ENCODE results near the gene HOXC10.

Gene HOXC10

GRCh38 chr12:54010053-54010971 is 25.4 kb downstream of the HOXC10 start:
- no peak for TF ChIP-seq CTCF (IDR thresholded peaks at IDR 0.05)

DNA sequence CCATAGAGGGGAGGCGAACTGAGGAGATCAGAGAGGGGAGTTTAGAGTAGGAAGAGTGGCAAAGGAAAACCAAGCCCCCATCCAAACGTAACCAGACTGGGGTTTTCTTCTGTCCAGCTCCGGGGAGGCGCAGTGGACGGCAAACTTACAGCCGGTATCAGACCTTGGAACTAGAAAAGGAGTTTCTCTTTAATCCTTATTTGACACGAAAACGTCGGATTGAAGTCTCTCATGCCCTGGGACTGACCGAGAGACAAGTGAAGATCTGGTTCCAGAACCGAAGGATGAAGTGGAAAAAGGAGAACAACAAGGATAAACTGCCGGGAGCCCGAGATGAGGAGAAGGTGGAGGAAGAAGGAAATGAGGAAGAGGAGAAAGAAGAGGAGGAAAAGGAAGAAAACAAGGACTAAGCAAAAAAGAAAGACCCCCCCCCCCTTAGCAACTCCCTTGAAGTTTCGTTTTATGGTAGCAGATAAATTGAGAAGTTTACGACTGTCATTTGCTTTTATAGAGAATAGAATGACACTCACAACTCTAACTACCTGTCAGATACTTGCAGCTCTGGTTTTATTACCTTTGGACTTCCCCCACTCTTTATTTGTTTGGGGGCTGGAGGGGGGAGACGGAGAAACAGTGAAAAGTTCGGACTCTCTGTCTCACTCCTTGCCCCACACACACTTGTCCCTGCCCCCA is 26.2 kb downstream of the HOXC10 start:
- TF ChIP-seq CTCF (IDR thresholded peaks at IDR 0.05), result no peak

GRCh38 chr12:54011665-54012532 is 27.0 kb downstream of the HOXC10 start:
- no peak for TF ChIP-seq CTCF (IDR thresholded peaks at IDR 0.05)

GRCh38 chr12:54012631-54013409 is 27.9 kb downstream of the HOXC10 start:
- no peak for TF ChIP-seq CTCF (IDR thresholded peaks at IDR 0.05)

DNA sequence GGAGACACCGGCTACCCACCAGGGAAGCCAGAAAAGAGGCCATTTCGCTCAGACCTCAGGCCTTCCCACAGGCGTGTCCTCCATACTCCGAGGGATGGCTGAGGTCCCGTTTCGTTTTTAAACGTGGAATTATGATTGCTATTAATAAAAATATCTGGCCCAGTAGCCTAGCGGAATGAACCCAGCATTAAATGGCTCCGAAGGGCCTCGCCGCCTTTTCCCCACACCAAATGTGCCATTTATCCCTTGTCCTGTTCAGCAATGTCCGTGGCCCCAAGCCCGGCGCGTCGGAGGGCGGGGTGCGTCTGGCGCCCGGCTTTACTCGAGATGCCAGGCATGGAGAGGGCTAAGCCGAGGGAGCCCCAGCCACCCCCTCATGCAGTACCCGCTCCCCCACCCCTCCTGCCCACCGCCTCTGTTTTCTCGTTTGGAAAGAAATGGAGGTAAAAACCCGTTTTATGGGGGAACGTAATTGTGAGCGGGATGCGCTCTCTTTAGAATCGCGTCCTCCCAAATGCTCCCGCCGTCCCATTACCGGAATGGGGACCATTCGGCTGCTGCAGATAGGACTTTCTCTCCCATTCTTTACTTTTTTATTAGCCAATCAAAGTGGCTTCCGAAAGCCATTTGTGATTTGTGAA is 29.6 kb downstream of the HOXC10 start:
- no peak for TF ChIP-seq CTCF (IDR thresholded peaks at IDR 0.05)

DNA sequence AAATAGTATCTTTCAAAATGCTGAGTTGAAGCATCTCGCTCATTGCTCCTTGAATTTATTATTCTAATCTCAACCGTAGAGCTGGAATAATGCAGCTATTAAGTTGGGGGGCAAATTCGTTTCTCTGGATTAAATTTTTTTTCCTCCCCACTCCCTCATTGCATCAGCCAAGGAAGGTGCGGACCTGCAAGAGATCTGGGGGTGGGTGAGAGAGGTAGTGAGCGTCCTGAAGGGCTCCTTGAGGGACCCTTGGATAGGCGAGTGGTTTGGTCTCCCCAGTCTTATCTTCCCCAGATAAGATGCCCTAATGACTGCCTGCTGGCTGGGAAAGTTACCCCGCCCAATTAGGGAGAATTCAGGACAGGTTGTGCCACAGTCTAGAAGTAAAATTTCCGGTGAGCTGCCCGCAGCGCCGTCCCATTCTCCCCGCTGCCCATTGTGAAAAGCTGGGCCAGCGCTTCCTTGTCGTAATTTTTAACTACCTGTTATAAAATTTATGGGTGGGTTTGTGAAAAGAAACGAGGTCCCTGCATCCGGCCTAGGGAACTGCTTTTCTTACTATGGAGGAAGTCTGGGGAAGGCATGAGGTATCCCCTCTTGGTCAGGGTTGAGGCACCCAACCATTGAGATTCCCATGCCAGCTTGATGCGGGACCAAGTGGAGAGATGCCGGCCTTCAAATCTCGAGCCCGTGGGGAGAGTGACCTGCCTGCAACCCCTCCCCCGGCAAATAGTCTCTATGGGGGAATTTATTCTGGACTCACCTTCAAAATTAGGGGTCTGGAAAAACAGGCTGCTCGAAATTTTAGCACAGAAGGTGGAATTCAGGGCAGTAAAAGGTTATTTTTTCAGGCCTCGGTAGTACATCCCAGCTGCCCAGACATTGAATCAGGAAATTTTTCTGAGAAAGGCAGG is 30.3 kb downstream of the HOXC10 start:
- no peak for TF ChIP-seq CTCF (IDR thresholded peaks at IDR 0.05)
